Measurements from ENCODE around the gene NSMCE1.

NSMCE1 gene

GRCh38 chr16:27191352-27191924, 77.1 kb downstream of the NSMCE1 start:
- no peak for DNase-seq

- DNase-seq = no peak
These were observed 78.2 kb downstream of the NSMCE1 start for GRCh38 chr16:27190316-27190871.

GRCh38 chr16:27189335-27189972, 79.1 kb downstream of the NSMCE1 start:
- DNase-seq = no peak

- no peak for DNase-seq
These were observed 79.9 kb downstream of the NSMCE1 start for GRCh38 chr16:27188633-27189032.

GRCh38 chr16:27185776-27186130, 82.8 kb downstream of the NSMCE1 start:
- DNase-seq = no peak

GRCh38 chr16:27182906-27183405, 85.6 kb downstream of the NSMCE1 start:
- no peak for DNase-seq

GRCh38 chr16:27181019-27181790, 87.4 kb downstream of the NSMCE1 start:
- no peak for DNase-seq

GRCh38 chr16:27179500-27180072, 89.0 kb downstream of the NSMCE1 start:
- DNase-seq = peak; percentile 82

GRCh38 chr16:27177031-27177774, 91.4 kb downstream of the NSMCE1 start:
- no peak for DNase-seq

- DNase-seq = no peak
These were observed 92.7 kb downstream of the NSMCE1 start for GRCh38 chr16:27175888-27176287.
